GM10248 (cell line): Measurements from ENCODE around the gene ST6GALNAC5.
"Not testable (repeated sequence)": the region's sequence is repeated elsewhere in the genome, so short reads cannot be mapped to it uniquely, and the experiment has no call there.

Source experiments
- CTCF ChIA-PET: fragments of 300-600 bp; sonication (Branson Sonifier 250); formaldehyde crosslinking; extraction: SDS; loops from one replicate; lab custom pipeline; 2021; ENCODE audit warnings: antibody characterized with exemption; lab: Yijun Ruan, JAX
- POLR2A ChIA-PET: fragments of 350-650 bp; sonication (Branson Sonifier 250); formaldehyde crosslinking; extraction: SDS; loops from one replicate; lab custom pipeline; 2020; ENCODE audit warnings: antibody characterized with exemption; lab: Yijun Ruan, JAX
- DNase-seq: peaks from one replicate; pipeline ENCODE4 v3.0.0; 2012; ENCODE audit errors: extremely low spot score
- CTCF ChIP-seq: IDR thresholded peaks from 2 replicates; pipeline ENCODE4 v1.5.1; 2012; ENCODE audit warnings: mild to moderate bottlenecking, low read depth; ENCODE audit errors: extremely low read depth, missing control alignments, control extremely low read depth

The ST6GALNAC5 gene

GRCh38 chr1:76867342-76868130, at the start of gene ST6GALNAC5:
ST6GALNAC5 (plus strand) TSS chr1:76867480.
- peak; percentile 26 for DNase-seq
- ChIA-PET CTCF (no interaction called here), POLR2A (no interaction called here)
- TF ChIP-seq CTCF = no peak

GRCh38 chr1:76820028-76820427, 47.3 kb upstream of the ST6GALNAC5 start:
- POLR2A ChIA-PET = no interaction called here
- CTCF ChIA-PET = no interaction called here
- no peak for DNase-seq
- TF ChIP-seq CTCF = no peak

- DNase-seq, POLR2A ChIA-PET: not testable (repeated sequence)
- CTCF ChIA-PET = interaction anchor here (1.8 kb wide), 1 partner anchor 10 kb away, joined by 4 read pairs; no protein-coding TSS in a partner anchor
These were observed 44.3 kb upstream of the ST6GALNAC5 start for GRCh38 chr1:76822961-76823360.

GRCh38 chr1:76824106-76824505, 43.2 kb upstream of the ST6GALNAC5 start:
- no peak for TF ChIP-seq CTCF
- no peak for DNase-seq
- POLR2A ChIA-PET = no interaction called here
- CTCF ChIA-PET = no interaction called here

GRCh38 chr1:76826072-76826845, 41.0 kb upstream of the ST6GALNAC5 start:
- no peak for TF ChIP-seq CTCF
- ChIA-PET POLR2A (no interaction called here), CTCF (interaction anchor here (2.1 kb wide), 1 partner anchor 10 kb away, joined by 8 read pairs; no protein-coding TSS in a partner anchor)
- DNase-seq = no peak

- TF ChIP-seq CTCF = no peak
- ChIA-PET POLR2A (no interaction called here), CTCF (interaction anchor here (1.3 to 2.1 kb wide), 4 partner anchors 10 to 16 kb away, joined by 3 to 8 read pairs (median 6); no protein-coding TSS in a partner anchor)
- no peak for DNase-seq
These were observed 40.2 kb upstream of the ST6GALNAC5 start for GRCh38 chr1:76827066-76827465.
